ENCODE results near the gene MUCL1.
"Not testable (repeated sequence)": the region's sequence is repeated elsewhere in the genome, so short reads cannot be mapped to it uniquely, and the experiment has no call there.

Gene MUCL1, protein sequence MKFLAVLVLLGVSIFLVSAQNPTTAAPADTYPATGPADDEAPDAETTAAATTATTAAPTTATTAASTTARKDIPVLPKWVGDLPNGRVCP

DNA sequence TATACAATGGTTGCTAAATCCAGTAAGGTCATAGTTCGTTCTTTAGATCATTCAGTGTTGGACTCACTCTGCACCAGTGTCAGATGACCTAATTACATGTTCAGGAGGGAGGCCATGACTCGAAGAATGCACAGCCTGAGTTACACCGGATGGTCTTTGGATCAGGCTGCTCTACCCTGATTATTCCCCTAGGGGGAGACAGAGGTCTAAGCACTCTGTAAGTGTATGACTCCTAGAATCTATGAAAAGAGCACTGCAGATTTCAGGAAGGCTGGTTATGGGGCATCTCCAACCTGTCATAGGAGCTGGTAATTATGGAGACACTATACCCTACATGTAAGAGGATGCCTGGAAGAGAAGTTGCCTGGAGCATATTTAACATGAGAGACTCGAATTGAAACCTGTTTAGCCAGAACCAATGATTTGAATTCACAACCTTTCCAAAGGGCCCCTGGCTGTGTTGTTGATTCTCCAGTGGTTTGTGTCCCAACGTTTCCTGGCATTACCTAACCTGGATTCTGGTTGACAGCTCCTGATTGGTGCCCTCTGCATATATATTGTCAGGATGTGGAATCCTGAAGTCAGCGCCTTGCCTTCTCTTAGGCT, at the start of gene MUCL1:
TSS of gene MUCL1 (plus strand) at position 584 of the 606 bp plus-strand sequence. CDS start 67 bp downstream, outside the sequence.
- DNase-seq (ENCODE audit: low read depth in 2 of 2) = peak; percentile 50 to 70

DNA sequence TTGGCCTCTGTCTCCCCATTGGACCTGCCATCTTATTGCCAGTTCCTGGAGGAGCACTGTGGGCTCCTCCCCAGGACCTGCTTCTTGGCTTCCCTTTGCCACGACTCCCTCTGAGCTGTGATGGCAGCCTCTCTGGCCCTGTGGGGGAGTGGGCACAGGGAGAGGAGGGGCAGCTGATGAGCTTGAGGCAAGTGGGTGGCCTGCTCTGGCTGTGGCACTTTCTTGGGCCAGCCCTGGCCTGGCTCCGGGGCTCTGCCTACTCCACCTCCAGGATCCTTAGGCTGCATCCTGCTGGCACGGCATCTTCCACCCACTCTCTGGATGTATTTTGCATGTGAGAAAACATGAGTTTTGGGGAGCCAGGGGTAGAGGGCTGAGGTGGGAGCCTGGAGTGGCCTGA, 32.6 kb upstream of the MUCL1 start:
- DNase-seq (ENCODE audit: low read depth in 2 of 2) = no peak

DNA sequence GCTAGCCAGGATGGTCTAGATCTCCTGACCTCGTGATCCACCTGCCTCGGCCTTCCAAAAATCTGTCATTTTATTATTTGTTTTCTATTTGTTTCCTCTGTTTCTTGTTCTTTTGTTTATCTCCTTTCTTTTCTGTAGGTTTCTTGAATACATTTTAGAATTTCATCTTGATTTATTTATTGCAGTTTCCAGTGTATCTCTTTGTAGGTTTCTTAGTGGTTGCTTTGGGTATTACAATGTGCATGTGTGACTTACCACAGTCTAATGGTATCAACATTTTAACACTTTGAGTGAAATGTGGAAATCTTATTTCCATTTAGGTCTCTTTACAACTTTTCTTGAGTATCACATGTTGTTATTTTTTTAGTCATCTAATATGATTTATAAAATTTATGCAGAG, 29.9 kb upstream of the MUCL1 start:
- DNase-seq (ENCODE audit: low read depth in 2 of 2) = no peak

DNA sequence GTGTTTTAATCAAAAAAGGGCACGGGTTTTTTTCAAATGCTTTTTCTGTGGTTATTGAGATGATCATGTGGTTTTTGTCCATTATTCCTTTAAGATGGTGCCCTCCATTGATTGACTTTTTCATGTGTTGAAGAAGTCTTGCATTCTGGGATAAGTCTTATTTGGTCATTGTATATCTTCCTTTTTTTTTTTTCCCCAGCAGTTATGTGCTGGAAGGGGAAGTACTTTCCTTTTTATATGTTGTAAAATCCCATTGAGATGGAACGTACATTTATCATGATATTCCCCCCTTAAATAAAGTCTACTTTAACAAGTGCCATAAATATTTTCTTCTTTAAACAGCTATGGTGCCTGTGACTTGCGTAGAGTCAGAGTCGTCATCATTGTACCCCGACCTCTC, 24.8 kb upstream of the MUCL1 start:
- no peak for DNase-seq (ENCODE audit: low read depth in 2 of 2)

DNA sequence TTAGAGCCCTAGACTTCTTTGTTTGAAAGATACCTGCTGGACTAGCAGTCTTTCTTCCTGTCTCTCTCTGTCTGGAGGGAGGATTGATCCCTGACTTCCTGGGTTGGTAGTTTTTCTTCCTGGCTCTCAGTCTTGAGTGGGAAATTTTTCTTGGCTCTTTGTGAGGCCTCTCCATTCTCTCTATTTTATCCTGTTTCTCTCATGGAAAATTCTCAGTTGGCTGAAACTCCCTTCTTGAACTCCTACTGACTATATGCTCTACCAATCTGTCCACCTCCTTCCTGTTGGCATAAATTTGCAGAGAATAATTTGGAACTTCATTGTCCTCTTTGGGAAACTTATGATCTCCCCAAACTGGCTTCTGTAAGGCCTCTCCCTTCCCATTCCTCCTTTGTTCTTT, 24.1 kb upstream of the MUCL1 start:
- no peak for DNase-seq (ENCODE audit: low read depth in 2 of 2)

DNA sequence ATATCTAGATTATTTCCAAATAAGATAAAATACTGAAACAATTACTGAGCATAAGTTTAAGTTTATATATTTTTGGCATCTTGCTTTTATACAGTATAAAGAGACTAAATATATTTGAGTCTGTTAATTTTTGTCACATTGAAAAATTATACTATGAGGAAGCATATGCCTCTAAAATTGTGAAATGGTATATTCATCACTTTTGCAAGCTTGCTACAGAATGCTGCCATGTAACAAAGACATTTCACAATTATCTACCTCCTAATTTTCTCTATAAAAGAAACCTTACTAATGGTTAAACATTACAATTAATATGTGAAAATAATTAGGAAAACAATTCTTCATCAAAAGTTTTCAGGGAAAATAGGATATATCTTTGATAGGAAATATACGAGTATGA, 22.7 kb upstream of the MUCL1 start:
- DNase-seq (ENCODE audit: low read depth in 2 of 2) = no peak

DNA sequence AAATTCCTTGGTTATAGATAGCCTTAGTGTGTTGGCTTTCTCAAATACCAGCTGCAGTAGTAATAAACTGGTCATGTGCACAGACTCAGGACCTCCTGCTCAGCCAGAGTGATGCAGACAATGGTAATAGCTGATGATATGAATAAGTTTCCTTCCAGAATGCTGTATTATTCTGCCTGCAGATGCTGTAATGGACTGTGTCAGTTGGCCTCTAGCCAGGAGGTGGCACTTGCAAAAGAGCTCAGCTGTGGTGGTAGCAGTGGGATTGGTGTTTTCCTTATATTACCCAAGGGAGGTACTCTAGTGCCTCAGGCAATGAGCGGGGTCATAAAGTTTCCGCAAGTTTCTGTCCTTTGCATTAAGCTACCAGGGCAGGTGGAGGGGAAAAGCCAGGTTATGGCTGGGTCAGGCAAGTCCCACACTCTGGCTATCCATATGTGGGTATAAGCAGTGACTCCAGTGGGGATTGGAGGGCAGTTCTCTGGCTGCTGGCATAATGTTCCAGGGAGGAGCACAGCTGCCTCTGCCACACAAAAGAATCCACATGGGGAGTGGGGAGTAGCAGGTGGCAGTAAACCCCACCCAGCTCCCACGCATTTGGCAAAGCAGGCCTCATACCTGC, 14.0 kb upstream of the MUCL1 start:
- no peak for DNase-seq (ENCODE audit: low read depth in 2 of 2)

DNA sequence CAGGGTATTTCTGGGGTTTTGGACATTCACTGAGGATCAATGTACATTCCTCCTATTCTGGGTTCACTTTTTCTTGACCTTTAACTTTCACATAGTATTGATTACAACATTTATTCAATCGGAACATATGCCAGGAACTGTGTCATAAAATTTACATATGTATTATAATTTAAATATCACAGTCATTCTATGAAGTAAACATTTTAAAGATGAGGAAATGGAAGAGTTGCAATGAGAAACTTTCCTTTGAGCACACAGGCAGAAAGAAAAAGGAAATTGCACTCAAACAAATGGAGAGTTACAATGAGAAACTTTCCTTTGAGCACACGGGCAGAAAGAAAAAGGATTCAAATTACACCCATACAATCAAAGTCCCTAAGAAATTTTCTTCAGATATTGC, 3.1 kb downstream of the MUCL1 start:
- DNase-seq (ENCODE audit: low read depth in 2 of 2) = no peak

DNA sequence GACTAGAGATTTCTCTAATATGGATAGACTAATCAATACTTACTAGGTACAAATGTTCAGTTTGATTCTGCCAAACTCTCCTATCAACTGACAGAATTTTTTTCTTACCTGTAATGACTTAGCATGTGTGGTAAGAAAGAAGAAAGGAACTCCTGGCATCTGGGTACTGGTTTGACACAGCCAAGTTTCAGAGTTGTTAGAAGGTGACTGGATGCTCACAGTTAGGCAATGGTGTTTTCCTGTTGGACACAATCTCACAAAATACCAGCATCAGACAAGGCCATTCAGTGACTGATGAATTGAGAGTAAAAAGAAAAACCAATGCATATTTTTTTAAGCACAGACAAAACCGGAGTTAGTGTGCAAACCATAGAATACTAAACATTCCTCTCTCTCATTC, 4.2 kb downstream of the MUCL1 start:
- no peak for DNase-seq (ENCODE audit: low read depth in 2 of 2)

DNA sequence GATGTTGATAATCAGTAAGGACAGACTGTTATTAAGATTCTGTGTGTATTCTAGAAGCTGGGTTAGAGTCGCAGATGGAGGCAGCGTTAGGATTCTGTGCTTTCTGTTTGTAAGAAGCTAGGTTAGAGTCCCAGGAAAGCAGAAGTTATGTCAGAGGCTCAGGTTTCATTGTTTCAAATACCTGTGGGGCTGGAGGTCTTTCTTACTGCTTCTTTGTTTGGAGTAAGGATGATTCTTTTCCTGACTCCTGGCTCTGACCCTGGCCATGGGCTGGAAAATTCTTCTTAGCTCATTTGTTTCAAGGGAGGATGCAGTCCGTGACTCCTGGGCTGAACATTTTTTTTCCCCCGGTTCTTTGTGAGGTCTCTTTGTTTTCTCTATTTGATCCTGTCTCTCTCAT, 5.2 kb downstream of the MUCL1 start:
- DNase-seq (ENCODE audit: low read depth in 2 of 2) = no peak

DNA sequence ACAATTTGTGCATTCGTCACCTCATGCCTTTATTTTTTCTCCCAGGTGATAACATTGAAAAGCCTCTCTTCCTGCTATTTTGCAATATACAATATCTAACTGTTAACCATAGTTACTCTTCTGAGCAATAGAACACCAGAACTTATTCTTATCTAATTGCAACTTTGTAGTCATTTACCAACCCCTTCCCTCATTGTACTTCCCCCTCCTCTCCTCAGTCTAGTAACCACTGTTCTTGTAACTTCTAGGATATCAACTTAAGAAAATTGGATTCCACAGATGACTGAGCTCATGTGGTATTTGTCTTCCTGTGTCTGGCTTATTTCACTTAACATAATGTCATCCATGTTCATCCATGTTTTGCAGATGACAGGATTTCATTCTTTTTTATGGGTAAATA, 7.6 kb downstream of the MUCL1 start:
- DNase-seq (ENCODE audit: low read depth in 2 of 2) = no peak

DNA sequence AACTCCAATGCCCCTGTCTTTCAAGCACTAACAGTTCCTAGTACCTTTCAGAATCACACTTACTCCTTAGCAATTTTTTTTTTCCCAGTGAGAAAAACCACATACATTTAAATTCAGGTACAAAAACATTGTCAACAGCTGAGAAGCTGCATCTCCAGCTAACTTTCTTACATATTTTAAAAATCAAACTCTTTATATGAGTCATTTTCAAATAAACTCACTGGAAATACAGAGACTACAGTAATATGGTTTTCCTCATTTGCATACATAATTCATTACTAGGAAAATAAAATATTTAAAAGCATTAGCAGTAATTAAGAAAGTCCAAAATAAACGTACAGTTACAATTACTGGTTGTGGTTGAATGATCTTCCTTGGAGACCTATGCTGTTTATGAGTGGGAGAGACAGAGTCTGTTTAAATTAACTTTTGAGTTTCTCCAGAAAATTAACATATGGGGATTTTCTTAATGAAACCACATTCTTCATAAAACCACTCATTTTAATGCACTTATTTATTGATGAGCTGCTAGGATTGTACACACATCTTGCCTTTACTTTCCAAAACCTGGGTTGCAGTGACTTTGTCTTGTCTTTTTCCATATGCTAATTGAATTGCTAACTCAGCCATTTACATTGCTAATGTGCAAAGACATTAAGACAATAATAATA, 9.8 kb downstream of the MUCL1 start:
- no peak for DNase-seq (ENCODE audit: low read depth in 2 of 2)

DNA sequence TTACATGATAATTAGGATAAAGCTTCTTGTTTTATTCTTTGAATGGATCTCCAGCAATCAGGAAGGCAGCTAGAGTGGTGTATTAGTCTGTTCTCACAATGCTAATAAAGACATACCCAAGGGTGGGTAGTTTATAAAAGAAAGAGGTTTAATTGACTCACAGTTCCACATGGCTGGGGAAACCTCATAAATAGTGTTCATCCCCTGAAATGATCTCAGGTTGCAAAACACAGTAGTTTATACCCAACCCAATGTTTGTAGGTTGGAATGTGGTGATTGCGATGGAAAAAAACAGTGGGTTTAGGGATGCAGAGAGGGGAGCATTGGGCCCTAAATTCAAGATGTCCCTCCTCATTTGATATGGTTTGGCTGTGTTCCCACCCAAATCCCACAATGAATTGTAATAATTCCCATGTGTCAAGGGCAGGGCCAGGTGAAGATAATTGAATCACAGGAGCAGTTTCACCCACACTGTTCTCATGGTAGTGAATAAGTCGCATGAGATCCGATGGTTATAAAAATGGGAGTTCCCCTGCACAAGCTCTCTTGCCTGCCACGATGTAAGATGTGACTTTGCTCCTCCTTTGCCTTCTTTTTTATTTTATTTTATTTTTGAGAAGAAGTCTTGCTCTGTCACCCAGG, 11.5 kb downstream of the MUCL1 start:
- no peak for DNase-seq (ENCODE audit: low read depth in 2 of 2)

DNA sequence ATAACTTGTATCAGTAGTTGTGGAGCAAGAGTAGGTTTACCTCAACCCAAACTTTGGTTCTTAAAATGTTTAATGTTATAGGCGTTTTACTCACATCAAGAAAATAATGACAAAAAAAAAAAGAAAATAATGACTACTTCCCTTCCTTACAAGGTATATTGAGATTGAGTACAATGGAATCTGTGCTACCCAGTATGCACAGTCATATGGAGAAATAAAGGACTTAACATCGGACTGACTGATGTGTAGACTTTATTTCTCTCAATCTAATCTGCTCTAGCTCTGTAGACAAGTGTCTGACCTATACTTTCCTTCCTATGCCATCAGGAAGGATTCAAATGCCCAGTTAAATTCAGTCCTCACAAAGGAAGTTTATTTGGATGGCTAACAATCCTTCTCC, 14.4 kb downstream of the MUCL1 start:
- no peak for DNase-seq (ENCODE audit: low read depth in 2 of 2)

DNA sequence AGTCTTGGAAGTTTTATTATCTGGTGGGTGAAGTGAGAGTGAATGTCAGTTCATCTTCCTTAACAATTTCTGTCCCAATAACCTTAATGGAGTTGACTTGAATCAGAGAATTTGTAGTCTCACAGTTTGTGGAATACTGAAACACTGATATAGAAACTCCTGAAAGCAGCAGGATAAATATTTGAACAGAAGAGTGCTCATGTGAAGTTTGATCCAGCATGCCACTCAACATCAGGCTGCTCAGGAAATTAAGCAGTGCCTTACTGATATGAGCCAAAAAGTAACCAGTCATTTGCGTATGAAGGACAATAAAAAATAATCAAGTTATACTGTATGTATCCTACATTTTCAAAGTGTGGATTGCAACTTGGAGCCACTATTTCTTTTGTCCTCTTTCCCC, 15.7 kb downstream of the MUCL1 start:
- DNase-seq (ENCODE audit: low read depth in 2 of 2) = no peak

DNA sequence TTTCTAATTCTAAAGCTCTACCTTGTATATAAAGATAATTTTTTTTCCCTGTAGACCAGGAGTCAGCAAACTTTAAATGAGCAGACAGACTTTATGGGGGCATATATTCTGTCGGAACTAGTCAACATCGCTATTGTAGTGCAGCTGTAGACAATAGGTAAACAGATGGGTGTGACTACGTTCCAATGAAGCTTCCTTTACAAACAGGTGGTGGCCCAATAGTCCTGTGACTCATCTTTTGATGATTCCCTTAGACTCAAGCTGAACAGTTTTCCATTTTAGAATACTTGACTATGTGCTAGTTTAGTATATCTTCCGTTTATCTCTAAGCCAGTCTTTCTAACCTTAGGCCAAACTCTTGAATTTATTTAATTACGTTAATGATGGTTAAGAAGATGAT, 16.3 kb downstream of the MUCL1 start:
- no peak for DNase-seq (ENCODE audit: low read depth in 2 of 2)

DNA sequence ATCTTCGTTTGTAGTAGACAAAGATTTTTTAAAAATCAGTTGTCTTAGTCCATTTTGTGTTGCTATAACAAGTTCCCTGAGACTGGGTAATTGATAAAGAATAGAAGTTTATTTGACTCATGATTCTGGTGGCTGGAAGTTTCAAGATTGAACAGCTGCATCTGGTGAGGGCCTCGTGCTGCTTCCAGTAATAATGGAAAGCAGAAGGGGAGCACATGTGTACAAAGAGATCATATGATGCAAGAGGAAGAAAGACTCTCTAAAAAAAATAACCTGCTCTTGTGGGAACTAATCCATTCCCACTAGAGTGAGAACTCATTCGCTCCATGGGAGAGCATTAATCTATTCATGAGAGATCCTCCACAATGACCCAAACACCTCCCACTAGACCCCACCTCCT, 24.8 kb downstream of the MUCL1 start:
- no peak for DNase-seq (ENCODE audit: low read depth in 2 of 2)

DNA sequence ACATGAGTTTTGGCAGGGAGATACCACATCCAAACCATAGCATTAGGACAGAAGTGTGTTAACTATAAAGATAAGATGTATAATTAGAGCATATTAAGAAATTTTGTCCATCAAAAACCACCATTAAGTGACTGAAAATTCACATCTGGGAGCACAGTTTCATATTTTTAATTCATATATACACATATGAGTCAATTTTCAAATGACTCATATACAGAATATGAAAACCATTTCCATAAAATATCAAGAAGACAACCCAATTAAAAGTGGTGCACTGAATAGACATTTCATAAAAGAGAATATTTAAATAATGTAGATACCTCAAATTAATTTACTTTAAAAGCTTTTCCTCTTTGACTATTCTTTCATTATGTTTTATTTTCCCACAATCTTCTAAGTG, 25.3 kb downstream of the MUCL1 start:
- DNase-seq (ENCODE audit: low read depth in 2 of 2) = no peak

DNA sequence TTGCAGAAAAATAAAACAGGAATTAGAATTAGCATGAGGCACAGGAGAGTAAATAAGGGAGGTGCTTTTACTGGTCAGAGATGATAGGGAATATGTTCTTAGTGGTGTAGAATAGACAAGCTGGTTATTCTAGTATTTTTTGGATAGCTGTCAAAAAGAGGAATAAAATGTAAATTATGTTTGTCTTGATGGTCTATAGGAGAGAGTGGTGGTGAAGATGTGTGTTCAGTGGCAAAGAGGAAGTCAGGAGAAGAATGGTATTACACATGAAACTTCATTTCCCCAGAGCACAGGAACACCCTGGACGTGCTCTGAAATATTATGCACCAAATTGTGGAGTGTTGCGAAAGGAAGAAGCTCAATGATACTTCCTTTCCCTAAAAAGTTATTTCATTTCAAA, 27.8 kb downstream of the MUCL1 start:
- no peak for DNase-seq (ENCODE audit: low read depth in 2 of 2)

DNA sequence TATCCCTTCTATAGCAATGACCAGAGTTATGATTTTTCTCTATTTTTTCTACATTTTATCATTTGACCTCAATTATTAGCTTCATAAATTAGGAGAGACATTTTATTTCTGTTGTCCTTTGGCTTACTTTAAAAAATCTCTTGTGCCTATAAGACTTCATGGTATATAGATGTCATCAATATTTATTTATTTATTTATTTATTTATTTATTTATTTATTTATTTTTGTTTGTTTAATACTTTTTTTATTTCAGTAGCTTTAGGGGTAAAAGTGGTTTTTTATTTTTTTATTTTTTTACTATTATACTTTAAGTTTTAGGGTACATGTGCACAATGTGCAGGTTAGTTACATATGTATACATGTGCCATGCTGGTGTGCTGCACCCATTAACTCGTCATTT, 28.3 kb downstream of the MUCL1 start:
- not testable (repeated sequence) for DNase-seq (ENCODE audit: low read depth in 2 of 2)

DNA sequence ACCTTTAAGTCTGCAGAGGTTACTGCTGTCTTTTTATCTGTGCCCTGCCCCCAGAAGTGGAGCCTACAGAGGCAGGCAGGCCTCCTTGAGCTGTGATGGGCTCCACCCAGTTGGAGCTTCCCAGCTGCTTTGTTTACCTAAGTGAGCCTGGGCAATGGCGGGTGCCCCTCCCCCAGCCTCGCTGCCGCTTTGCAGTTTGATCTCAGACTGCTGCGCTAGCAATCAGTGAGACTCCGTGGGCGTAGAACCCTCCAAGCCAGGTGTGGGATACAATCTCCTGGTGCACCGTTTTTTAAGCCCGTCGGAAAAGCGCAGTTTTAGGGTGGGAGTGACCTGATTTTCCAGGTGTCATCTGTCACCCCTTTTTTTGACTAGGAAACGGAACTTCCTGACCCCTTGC, 34.1 kb downstream of the MUCL1 start:
- DNase-seq (ENCODE audit: low read depth in 2 of 2) = not testable (repeated sequence)

DNA sequence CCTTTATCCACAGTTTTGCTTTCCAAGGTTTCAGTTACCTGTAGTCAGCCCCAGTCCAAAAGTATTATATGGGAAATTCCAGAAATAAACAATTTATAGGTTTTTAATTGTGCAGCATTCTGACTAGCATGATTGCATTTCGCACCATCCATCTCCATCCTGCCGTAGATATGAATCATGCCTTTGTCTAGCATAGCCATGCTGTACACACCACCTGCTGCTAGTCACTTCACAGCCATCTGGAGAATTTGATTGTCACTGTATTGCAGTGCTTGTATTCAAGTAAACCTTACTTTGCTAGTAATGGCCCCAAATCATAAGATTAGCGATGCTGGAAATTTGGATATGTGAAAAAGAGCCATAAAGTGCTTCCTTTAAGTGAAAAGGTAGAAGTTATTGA, 36.0 kb downstream of the MUCL1 start:
- DNase-seq (ENCODE audit: low read depth in 2 of 2) = no peak

Data from stimulated activated CD4-positive, alpha-beta T cell treated with anti-CD3 and anti-CD28 coated beads, Interleukin-12 subunit alpha, Interleukin-12 subunit beta, amount 100 ng/mL, for 24 hours (primary cell).